Nucleus accumbens (tissue), 56 donors: Measurements from ENCODE around the gene CDHR3.
"Not testable (repeated sequence)": the region's sequence is repeated elsewhere in the genome, so short reads cannot be mapped to it uniquely, and the experiment has no call there.

Experiments used
- DNase-seq, 56 donors: peaks; one replicate each; lab custom pipeline; 2025; lab: John Stamatoyannopoulos, UW

Gene CDHR3

DNA sequence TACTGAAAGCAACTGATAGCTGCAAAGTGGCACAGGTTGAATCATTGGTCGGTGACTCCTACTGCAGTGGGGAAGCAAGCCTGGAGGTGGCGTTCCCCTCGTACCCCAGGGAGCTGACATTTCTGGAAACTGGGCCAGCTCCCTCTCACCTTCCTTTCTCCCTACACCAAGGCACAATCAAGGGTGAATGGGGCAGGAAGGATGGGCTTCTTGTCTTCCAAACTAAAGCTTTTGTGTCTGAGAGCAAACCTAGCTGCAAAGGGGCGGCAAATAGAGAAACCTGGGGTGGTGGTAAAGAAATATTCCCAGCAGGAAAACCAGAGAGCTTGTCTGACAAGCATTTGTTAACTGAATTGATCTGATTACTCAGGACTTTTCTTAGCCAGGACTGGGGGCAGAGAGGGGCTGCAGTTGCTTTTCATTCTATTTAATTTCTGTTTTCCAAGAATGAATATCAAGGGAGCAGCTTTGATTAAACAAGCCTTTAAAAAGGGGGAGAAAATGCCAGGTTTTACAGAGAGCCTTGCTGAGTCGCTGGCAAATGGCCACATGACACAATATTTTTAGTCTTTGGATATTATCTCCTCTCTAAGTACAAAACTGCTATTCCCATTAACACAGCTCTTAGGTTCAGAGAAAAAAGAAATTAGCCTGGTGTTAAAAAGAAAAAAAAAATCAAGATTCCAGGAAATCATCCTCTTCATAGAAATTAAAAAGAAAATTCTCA, 27.8 kb downstream of the CDHR3 start:
- DNase-seq: peak in 18 of 56 donors; percentile 4 to 43 (median 23)

DNA sequence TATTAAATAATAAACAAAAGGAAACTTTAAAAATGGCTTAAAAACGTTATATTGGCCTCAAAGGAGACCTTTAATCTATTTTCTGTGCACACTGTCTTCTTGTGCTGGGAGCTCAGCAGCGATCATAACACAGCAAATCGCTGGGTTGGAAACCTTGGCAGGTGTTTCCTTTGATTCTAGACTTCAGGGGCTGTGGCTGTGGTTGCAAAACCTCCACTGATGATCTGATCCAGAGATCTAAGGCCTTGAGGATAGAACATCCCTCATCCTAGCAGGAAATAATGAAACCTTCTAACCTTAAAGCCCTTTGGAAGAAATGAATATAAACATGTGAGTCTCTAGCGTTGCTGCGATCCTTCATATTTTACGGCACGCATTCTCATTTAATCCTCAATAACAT, 29.8 kb downstream of the CDHR3 start:
- no peak for DNase-seq

DNA sequence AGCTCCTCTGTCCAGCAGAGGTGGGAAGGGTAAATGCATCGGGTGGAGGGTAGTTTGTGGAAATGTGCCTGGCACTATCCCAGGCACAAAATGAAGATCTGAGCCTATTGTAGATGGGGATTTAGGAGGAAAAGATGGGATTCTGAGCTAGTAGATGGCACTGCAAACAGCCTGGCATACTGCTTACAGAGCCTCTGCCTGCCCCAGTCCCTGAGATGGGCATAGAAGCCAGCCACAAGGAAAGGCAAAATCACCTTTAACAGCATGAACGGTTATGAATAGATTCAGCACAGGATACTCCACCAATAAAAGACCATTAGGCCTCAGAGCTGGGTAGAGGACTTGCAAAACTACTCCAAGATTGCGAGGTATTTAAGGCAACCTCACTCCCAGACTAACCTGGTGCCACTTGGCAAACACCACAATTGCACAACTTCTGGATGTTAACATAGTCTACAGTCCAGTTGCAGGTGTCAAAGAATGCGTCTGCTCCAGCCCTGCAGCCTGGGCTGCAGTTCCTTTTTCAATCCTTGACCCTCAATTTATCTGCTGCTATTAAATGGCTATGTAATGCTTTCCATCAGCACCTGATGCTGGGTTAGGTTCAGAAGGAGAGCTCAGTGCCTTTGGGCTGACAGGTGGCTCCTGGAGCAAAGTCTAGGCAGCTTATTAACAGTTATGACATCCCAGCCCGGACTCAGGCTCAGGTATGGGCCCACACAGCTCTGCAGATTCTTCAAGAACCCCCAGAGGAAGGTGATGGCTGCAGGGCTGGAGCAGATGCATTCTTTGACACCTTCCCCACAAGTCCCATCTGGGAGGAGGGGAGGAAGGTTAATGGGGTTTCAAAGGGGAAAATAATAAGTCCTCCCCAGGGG, 34.0 kb downstream of the CDHR3 start:
- DNase-seq: no peak

DNA sequence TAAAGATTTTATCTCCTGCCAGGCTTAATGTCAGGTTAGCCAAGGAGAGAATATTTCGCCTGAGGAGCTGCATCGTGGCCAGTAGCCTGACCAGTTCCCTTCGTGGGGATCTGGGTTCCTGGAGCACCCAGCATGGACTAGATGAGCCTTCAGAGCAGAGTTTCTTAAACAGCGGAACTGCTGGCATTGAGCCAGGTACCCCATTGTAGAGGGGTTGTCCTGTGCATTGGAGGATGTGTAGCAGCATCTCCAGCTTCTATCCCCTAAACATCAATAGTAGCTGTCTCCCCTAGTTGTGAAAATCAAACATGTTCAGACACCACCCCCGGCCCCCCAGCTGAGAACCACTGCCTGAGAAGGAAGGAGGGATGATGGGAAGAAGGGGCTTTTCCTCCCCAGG, 36.2 kb downstream of the CDHR3 start:
- DNase-seq: no peak

DNA sequence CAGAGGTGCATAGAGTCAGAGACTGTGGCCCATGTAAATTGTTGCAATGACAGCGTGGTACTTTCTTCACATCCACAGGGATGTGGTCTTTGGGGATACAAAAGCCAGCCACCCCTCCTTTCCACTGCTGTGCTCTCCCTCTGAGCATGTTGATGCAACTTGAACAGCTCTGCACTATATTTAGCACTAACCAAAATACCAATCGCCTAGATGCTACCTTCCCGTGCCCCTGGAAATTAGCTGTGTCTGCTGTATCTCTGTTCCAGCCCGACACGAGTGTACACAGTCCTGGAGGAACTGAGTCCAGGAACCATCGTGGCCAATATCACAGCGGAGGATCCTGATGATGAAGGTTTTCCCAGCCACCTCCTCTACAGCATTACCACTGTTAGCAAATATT, 38.1 kb downstream of the CDHR3 start:
- DNase-seq: no peak

DNA sequence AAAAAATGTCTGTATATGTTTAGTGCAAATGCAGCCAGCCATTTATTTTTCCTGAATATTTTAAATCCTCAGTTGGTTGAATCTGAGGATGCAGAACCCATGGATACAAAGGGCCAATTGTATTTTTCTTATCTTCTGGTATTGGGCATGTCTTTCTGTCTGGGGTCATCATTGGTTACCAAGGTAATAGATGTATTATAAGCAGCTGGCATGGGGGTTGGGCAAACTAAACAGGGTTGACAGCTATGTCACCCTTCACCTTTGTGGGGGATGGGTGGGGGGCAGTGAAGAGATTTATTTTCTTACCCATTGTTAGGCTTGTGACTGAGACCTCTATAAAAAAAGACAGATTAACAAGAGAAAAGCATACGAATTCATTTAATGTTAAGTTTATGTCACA, 38.8 kb downstream of the CDHR3 start:
- no peak for DNase-seq

DNA sequence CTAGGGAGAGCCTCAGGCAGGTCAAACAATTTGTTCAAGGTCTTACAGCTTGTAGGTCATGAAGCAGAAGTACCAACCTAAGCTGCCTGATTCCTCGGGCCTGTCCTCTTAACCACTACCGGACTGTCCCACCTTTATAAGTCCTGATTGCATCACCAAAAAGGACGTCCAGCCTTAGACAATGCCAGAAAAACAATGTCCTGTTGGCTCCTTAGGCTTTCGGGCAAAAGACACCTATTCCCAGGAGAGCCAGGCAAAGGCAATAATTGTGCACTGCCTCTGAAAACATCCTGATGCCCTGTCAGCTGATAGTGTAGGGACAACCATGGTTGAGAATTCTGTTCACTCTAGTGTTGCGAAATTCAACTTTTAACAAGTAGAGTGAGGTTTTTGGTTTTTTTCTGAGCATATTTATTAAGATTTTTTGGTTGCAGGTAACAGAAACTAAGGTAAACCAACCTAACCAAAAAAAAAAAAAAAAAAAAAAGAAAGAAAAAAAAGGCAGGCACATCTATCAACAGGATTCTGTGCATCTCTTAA, 40.5 kb downstream of the CDHR3 start:
- no peak for DNase-seq

DNA sequence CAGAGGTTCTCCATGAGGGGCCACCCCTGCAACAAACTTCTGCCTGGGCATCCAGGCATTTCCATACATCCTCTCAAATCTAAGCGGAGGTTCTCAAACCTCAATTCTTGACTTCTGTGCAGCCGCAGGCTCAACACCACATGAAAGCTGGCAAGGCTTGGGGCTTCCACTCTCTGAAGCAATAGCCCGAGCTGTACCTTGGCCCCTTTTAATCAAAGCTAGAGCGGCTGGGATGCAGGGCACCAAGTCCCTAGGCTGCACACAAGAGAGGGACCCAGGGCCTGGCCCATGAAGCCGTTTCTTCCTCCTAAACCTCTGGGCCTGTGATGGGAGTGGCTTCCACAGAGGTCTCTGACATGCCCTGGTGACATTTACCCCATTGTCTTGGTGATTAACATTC, 43.8 kb downstream of the CDHR3 start:
- DNase-seq: no peak

DNA sequence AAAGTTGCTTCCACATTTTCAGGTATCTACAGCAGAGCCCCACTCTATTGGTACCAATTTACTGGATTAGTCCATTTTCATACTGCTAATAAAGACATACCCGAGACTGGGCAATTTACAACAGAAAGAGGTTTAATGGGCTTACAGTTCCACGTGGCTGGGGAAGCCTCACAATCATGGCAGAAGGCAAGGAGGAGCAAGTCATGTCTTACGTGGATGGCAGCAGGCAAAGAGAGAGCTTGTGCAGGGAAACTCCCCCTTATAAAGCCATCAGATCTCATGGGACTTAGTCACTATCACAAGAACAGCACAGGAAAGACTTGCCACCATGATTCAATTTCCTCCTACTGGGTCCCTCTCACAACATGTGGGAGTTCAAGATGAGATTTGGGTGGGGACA, 44.7 kb downstream of the CDHR3 start:
- DNase-seq: not testable (repeated sequence)

DNA sequence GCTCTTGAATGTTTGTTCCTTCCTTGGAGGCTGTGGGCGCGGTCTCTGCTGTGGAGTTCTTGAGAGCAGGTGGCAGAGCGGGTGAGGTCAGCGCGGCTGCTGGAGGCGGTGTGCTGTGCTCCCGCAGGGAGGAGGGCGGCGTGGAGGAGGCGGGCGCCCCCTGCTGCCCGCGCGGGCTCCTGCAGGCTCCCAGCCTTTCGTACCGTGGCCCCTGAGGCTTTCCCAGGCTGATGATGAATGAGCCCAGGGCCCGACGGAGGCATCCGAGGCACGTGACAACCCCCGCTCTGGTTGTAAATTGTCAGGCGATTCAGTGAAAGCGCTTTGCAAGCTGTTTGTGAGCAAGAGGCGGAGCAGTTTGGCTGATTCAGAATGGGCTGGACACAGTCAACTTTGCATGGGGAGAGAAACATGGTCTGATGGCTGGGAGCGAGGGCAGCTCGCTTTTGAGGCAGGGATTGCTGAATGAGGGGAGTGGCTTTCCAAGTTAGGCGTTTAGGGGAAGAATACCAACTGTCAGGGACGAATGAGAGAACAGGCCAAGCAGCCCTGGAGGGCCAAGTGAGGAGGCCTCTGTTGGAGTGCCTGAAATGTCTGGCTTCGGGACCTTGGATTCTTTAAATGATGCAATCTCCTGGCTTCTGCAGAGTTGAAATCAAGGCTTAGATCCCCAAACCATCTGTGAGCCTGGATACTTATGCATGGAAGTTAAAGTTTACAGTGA, 46.6 kb downstream of the CDHR3 start:
- DNase-seq: peak in 55 of 56 donors; percentile 7 to 91 (median 65)

DNA sequence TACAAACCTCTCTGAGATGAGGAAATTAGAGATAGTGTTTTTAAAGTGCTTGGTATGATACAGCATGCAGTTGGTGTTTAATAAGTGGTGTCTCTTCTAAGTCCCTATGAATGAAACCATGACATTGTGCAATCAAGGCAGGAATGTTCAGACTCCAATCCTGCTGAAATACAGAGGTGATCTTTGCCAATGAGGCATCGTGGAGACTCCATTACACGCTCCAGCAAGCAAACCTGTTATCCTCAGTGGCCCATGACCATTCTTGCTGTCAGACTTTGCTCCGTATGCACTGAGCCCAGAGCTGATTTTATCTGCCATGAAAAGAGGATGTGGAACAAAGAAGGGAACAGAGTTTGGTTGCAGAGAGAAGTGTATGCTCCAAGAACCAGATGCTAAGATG, 47.3 kb downstream of the CDHR3 start:
- no peak for DNase-seq

DNA sequence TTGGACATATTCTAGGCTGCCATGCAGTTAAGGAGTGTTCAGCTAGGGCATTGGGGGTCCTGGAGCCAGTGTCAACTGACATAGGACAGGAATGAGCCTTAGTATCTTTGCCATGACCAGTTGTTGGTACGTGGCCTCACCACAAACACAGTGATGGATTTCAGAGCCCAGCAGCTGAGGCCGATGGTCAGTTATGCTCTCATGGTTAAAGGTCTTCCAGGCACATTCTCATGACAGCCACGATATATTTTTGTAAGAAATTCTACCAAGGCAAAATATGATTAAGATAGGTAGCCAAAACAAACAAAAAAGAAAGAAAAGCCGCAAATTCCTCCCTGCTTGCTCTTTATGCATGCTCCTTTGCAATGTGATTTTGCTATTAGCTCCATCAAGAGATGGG, 47.8 kb downstream of the CDHR3 start:
- DNase-seq: no peak

DNA sequence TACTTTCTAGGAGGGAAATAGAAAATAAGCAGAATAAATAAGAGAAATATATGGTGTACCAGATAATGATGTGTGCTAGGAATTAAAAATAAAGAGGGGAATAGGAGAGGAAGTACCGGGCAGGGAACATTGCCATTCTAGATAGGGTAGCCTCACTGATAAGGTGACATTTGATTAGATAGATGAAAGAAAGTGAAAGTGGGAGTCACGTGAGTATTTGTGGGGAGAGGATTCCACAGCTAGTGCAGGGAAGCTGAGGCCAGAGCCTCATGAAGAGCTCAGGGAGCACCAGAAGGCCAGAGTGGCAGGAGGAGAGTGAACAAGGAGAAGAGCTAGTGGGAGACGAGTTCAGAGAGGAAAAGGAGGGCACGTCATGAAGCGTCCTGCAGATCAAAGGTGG, 49.1 kb downstream of the CDHR3 start:
- DNase-seq: no peak

DNA sequence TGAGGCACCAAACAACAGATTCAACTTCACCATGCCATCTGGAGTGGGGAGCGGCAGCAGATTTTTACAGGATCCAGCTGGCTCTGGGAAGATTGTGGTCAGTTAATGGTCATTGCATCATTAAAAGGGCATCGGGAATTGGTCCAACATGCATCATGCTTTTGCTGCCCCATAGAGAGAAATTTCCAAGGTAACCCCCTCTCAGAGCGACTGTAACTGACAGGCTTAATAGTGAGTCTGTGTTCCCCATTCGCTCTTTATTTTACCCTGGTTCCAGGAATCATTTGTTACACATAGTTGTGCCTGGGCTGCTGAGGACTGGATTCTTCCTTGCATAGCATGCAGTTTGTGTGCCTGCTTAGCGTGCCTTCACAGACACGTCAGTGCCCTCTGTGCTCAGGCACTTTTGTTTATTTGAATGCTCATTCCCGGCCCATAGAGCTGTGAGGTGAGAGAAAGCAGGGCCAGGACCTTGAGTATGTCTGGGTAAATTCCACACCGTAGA, 49.9 kb downstream of the CDHR3 start:
- DNase-seq: no peak

DNA sequence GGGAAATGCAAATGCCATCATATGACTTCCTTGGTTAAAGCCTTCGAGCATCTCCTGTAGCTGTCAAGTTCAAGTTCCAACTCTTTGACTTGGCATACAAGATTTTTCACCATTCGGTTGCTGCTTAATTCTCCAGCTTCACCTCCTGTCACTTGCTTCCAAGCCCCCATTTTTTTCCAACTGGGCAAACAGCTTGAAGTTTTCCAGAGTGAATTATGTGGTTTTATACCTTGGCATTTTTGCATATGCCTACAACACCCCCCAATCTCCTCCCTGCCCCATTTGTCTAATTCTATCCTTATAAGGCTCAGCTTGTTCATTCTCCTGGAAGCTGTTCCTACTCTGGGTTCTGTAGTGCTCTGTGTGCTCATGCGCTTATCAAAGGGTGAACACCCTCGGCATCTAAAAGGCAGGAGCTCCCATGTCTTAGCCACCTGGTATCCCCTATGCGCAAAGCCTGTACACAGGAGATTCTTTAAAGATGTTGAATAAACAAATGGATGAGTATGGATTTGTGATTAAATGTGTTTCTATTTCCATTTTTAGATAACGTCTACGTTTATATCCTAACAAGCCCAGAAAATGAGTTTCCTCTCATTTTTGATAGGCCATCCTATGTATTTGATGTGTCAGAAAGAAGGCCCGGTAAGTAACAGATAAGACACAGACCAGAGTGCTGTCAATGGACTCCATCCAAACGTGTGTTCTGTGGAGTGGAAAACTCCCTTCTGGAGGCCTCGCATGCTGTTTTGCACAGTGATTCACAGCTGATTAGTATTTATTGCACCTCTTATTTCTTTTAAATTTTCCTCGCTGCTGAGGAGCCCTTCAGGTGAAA, 52.5 kb downstream of the CDHR3 start:
- DNase-seq: no peak

DNA sequence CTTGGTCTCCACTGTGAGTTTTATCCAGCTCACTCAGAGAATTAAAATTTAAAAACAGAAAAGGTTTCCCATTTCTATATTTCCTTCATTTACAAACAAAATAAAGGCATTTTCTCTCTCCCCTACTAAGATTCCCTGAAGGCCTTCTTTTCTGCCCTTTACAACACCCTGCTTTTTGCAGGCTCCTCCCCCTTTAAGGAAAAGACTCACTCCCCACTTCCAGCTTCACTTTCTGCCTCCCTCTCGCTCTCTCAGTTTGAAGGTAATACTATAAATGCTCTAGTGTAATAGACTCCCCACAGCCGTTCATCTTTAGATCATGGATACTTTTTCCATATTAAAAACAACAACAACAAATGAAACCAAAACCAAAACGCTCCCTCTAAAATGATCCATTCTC, 53.3 kb downstream of the CDHR3 start:
- no peak for DNase-seq

DNA sequence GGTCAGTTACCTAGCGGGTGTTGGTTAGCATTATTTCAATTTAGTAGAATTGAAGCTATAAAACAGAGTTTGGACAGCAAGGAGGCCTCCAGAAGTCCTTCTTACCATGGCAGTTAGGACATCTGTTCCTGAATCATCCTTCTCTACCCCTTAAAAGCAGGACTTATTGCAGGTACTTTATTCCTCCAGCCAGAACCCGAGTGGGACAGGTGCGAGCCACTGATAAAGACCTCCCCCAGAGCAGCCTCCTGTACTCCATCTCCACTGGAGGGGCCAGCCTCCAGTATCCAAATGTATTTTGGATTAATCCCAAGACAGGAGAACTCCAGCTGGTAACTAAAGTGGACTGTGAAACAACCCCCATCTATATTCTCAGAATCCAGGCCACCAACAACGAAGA, 54.6 kb downstream of the CDHR3 start:
- no peak for DNase-seq

DNA sequence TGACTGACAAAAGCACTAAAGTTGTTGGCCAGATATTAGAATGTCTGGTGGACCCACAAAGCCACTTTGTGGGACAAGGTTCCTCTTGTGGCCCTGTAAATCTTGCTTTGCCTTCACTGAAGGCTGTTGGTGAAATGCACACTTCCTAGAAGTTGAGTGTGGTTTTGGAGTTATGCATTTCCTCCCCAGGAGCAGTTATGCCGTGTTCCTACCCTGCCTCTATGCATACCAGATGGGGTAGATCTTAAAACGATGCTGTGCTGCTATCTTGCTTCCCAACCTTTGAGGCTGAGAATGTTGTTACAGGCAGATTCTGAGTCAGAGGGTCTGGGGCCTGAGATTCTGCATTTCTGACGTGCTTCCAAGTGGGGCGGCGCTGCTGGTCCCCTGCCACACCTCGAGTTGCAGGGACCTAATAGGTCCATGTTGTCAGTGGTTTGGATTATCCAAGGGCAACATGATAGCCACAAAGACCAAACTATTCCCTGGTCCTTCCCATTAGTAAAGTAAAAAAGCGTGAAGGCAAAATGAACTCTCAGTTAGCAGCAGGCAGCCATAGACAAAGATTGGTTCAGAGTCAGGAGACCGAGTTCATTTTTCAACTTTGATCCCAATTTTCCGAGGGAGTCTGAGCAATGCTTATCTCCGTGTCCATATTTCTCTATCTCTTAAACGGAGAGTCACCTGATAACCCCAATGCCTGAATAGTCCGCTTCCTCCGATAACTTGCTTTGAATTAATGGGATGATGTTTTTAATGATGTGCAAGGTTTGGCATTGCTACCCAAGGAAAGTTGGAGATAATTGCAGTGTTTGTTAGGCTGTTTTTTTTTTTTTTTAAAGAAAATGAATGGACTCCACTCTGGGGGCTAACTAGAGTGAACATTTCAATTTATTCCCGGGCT, 55.8 kb downstream of the CDHR3 start:
- DNase-seq: no peak

DNA sequence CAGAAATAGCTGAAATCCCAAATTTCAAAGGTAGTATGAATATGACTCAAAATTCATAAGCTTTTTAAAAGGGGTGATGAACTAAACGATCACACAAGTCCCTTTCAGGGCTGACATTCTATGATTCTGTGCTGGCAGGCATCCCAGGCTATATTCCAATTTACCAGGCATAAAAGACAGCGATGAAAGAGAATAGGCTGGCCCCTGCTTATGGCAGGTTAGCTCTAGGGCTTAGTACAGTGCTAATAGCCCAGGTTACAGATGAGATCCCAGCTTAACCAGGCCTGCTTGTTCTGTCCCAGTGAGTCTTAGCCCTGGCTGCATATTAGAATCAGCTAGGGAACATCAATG, 56.4 kb downstream of the CDHR3 start:
- DNase-seq: no peak
